K562 (cell line): ENCODE results near the gene S100P. TPM values are rescaled to one million over a fixed set of nuclear protein-coding genes. Genes with fewer than 3 reads are reported as not detected.

ENCODE experiments used
- ATF2 ChIP-seq: sonication (generic); formaldehyde crosslinking; IDR thresholded peaks from 2 replicates; pipeline ENCODE4 v1.8.1; 2022; ENCODE audit warnings: missing genetic modification reagents
- CCAR2 ChIP-seq: fragments of 200-400 bp; formaldehyde crosslinking; IDR thresholded peaks from 2 replicates; pipeline ENCODE4 v1.6.1; 2017; ENCODE audit warnings: mild to moderate bottlenecking, low read depth, low read length
- GATAD2A ChIP-seq: fragments of 450-650 bp; IDR thresholded peaks from 2 replicates; pipeline ENCODE4 v1.6.1; 2017
- HDAC1 ChIP-seq, 2 experiments: fragments of 450-650 bp; IDR thresholded peaks; 2 replicates each; pipeline ENCODE4 v1.6.1; 2016 to 2017; ENCODE audit warnings: inconsistent platforms in 1 of 2, mild to moderate bottlenecking in 1 of 2, moderate library complexity in 1 of 2
- HNRNPH1 ChIP-seq: fragments of 200-400 bp; formaldehyde crosslinking; optimal IDR thresholded peaks from 2 replicates; pipeline ENCODE3; 2017; ENCODE audit warnings: low read depth, mild to moderate bottlenecking, low read length, moderate library complexity
- LEF1 ChIP-seq: fragments of 450-650 bp; IDR thresholded peaks from 2 replicates; pipeline ENCODE4 v1.6.1; 2016; ENCODE audit warnings: mild to moderate bottlenecking
- NR1H2 ChIP-seq: sonication (generic); formaldehyde crosslinking; IDR thresholded peaks from 2 replicates; pipeline ENCODE4 v1.4.0; 2020; ENCODE audit warnings: mild to moderate bottlenecking, missing genetic modification reagents
- PCBP2 ChIP-seq: fragments of 200-400 bp; formaldehyde crosslinking; IDR thresholded peaks from 2 replicates; pipeline ENCODE4 v1.6.1; 2018; ENCODE audit warnings: low read length, low read depth, mild to moderate bottlenecking, moderate library complexity; ENCODE audit not compliant: poor library complexity, severe bottlenecking
- PHF8 ChIP-seq: fragments of 200-600 bp; sonication (generic); IDR thresholded peaks from 2 replicates; pipeline ENCODE4 v1.6.1; 2012; ENCODE audit warnings: mixed run types, mild to moderate bottlenecking, inconsistent platforms, low read length, moderate library complexity, borderline replicate concordance
- TAF15 ChIP-seq: fragments of 200-400 bp; formaldehyde crosslinking; IDR thresholded peaks from 2 replicates; pipeline ENCODE4 v1.6.1; 2017; ENCODE audit warnings: mild to moderate bottlenecking, low read depth, low read length, moderate library complexity
- ZBTB11 ChIP-seq, 3 experiments: fragments of 200-800 bp in 1 of 3; fragments of 250-450 bp in 1 of 3; fragments of 450-650 bp in 1 of 3; sonication (Bioruptor Pico) in 1 of 3; sonication (Bioruptor generic) in 1 of 3; formaldehyde crosslinking in 1 of 3; IDR thresholded peaks; 2 replicates each; pipeline versions ENCODE4 v1.6.1 to v1.8.0; 2016 to 2022; ENCODE audit warnings: mild to moderate bottlenecking in 2 of 3, missing genetic modification characterization in 2 of 3, missing compliant biosample characterization in 1 of 3, moderate library complexity in 1 of 3
- ZNF174 ChIP-seq: fragments of 250-450 bp; sonication (Bioruptor Pico); IDR thresholded peaks from 2 replicates; pipeline ENCODE4 v1.4.0; 2020; ENCODE audit warnings: mild to moderate bottlenecking
- ZNF274 ChIP-seq: IDR thresholded peaks from 2 replicates; pipeline ENCODE4 v1.6.1; 2011; ENCODE audit warnings: low read depth, mild to moderate bottlenecking, low read length, moderate library complexity, borderline replicate concordance
- ZNF436 ChIP-seq: fragments of 250-450, 450-650 bp; sonication (Bioruptor Pico); formaldehyde crosslinking; IDR thresholded peaks from 2 replicates; pipeline ENCODE4 v1.7.0; 2020; ENCODE audit warnings: mild to moderate bottlenecking
- ZNF583 ChIP-seq: fragments of 250-450 bp; sonication (Bioruptor Pico); IDR thresholded peaks from 2 replicates; pipeline ENCODE4 v1.4.0; 2020
- polyA plus RNA-seq, 8 experiments: library from polyadenylated mRNA; depleted of rRNA in 4 of 8; stranded (reverse) in 5 of 8; unstranded in 3 of 8; fragments of >200 nt; fragmentation: Nextera tagmentation in 2 of 8; fragmentation: Illumina TruSeq in 1 of 8; extraction: Ambion mirVana in 2 of 8; extraction: Trizol in 1 of 8; gene quantifications; 2 replicates each; pipeline versions ENCODE4 v1.2.1 to v1.2.3, GENCODE V29; 2011 to 2014; ENCODE audit warnings: inconsistent platforms in 1 of 8, missing spikeins in 1 of 8
- total RNA-seq, 7 experiments: library from RNA; depleted of rRNA in 6 of 7; stranded (reverse); fragments of >200 nt in 6 of 7; fragmentation: Illumina TruSeq in 2 of 7; extraction: Trizol in 2 of 7; gene quantifications; 2 replicates each; pipeline versions ENCODE4 v1.2.1 to v1.2.3, GENCODE V29; 2011 to 2021; ENCODE audit warnings: low replicate concordance in 1 of 7
- TF ChIP-seq, protein P1 (sequence below): fragments of 200-800 bp; sonication (Bioruptor generic); IDR thresholded peaks from 2 replicates; pipeline ENCODE4 v1.6.1; 2017; ENCODE audit warnings: missing genetic modification characterization, missing compliant biosample characterization

Gene S100P
- total and polyA plus RNA-seq, 9 of the 15 experiments (the other 6 are each of a cell fraction or from before 2014, with no cell fraction given) = 4.1 to 23.8 (median 7.5) TPM

DNA sequence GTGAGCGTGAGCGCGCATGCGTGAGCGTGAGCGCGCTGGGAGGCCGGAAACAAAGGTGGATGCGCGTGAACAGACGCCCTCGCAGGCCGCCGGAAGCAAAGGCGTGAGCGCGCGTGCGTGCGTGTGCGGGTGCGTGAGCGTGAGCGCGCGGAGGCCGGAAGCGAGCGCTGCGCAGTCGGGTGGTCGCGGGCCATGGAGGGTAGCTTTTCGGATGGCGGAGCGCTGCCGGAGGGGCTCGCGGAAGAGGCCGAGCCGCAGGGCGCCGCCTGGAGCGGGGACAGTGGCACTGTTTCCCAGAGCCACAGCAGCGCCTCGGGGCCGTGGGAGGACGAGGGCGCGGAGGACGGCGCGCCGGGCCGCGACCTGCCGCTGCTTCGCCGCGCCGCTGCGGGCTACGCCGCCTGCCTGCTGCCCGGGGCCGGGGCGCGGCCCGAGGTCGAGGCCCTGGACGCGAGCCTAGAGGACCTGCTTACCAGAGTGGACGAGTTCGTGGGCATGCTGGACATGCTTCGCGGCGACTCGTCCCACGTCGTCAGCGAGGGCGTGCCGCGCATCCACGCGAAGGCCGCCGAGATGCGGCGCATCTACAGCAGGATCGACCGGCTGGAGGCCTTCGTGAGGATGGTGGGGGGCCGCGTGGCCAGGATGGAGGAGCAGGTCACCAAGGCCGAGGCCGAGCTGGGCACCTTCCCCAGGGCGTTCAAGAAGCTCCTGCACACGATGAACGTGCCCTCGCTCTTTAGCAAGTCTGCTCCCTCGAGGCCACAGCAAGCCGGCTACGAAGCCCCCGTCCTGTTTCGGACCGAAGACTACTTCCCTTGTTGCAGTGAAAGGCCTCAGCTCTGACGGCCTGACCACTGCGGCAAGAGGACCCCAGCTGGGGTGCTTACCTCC, 22.6 kb downstream of the S100P start, which contains the start of gene BLOC1S4 (continued):
- no peak for TF ChIP-seq ATF2 (CRISPR knock-in tag)
- peak; percentile 32; the same call in 1 of the 2 replicates for TF ChIP-seq ZNF583 (CRISPR knock-in tag)
- TF ChIP-seq HDAC1 (IDR thresholded peaks at IDR 0.05) = peak in 1 of 2 experiments; percentile 36; a peak in 2 of 4 replicates
- no peak for TF ChIP-seq CCAR2
- no peak for TF ChIP-seq NR1H2 (CRISPR knock-in tag)
- TF ChIP-seq, protein P1, sequence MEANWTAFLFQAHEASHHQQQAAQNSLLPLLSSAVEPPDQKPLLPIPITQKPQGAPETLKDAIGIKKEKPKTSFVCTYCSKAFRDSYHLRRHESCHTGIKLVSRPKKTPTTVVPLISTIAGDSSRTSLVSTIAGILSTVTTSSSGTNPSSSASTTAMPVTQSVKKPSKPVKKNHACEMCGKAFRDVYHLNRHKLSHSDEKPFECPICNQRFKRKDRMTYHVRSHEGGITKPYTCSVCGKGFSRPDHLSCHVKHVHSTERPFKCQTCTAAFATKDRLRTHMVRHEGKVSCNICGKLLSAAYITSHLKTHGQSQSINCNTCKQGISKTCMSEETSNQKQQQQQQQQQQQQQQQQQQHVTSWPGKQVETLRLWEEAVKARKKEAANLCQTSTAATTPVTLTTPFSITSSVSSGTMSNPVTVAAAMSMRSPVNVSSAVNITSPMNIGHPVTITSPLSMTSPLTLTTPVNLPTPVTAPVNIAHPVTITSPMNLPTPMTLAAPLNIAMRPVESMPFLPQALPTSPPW (CRISPR knock-in tag) = peak; percentile 51
- no peak for TF ChIP-seq ZNF436 (CRISPR knock-in tag)
- peak in 1 of 3 experiments; percentile 90; a peak in 2 of 6 replicates for TF ChIP-seq ZBTB11 (CRISPR knock-in tag; IDR thresholded peaks at IDR 0.05)
- TF ChIP-seq PCBP2 = no peak
- TF ChIP-seq GATAD2A = 0 out of 2 replicates have a peak, but pooled peaks have one; percentile 26
- no peak for TF ChIP-seq ZNF174 (CRISPR knock-in tag)
- TF ChIP-seq TAF15 = no peak
- TF ChIP-seq HNRNPH1 = no peak
- TF ChIP-seq LEF1 = no peak
- no peak for TF ChIP-seq ZNF274
- peak; percentile 83; the same call in 1 of the 2 replicates for TF ChIP-seq PHF8
